PC-9 (cell line): Measurements from ENCODE around the gene PHKG2. TPM values are rescaled to one million over a fixed set of nuclear protein-coding genes. Genes with fewer than 3 reads are reported as not detected.

Source experiments
- BruUV-seq: library from RNA; stranded (reverse); fragments of 400-500 nt; replicated peaks from 2 replicates; lab custom pipeline; 2021; lab: Mats Ljungman, UMichigan
- CTCF ChIA-PET: fragments of 300-600 bp; sonication (Branson Sonifier 250); formaldehyde crosslinking; loops from one replicate; lab custom pipeline; 2022; ENCODE audit warnings: antibody characterized with exemption; lab: Charles Lee
- POLR2A ChIA-PET: fragments of 300-600 bp; sonication (Branson Sonifier 250); formaldehyde crosslinking; loops from one replicate; lab custom pipeline; 2022; ENCODE audit warnings: antibody characterized with exemption; ENCODE audit not compliant: unreplicated experiment; lab: Charles Lee
- DNase-seq, 2 experiments: peaks; one replicate each; pipeline versions ENCODE4 v3.0.0 to v3.0.0-alpha.2; 2015 to 2022; ENCODE audit warnings: mixed read lengths in 1 of 2
- H2AFZ ChIP-seq: fragments of 200-600 bp; sonication (generic); 2 replicates; pipeline ENCODE4 v1.8.1; 2017; ENCODE audit warnings: antibody characterized with exemption
- H3F3A ChIP-seq: fragments of 200-600 bp; sonication (generic); 2 replicates; pipeline ENCODE4 v1.8.1; 2017; ENCODE audit warnings: antibody characterized with exemption, mild to moderate bottlenecking, low read depth; ENCODE audit not compliant: insufficient read depth
- H3K27ac ChIP-seq: fragments of 200-600 bp; sonication (generic); 2 replicates; pipeline ENCODE4 v1.6.1; 2016; ENCODE audit warnings: mixed run types
- H3K27me3 ChIP-seq: fragments of 200-600 bp; sonication (generic); 2 replicates; pipeline ENCODE4 v1.6.1; 2016; ENCODE audit warnings: low read depth, mixed run types; ENCODE audit not compliant: insufficient read depth
- H3K36me3 ChIP-seq: fragments of 200-600 bp; sonication (generic); 2 replicates; pipeline ENCODE4 v1.6.1; 2016; ENCODE audit warnings: low read depth, mixed run types
- H3K4me1 ChIP-seq: fragments of 200-600 bp; sonication (generic); replicated peaks from 2 replicates; pipeline ENCODE4 v1.6.1; 2016; ENCODE audit warnings: mixed run types; ENCODE audit not compliant: insufficient read depth
- H3K4me2 ChIP-seq: fragments of 200-600 bp; sonication (generic); 2 replicates; pipeline ENCODE4 v1.6.1; 2017; ENCODE audit warnings: mixed run types
- H3K4me3 ChIP-seq: fragments of 200-600 bp; sonication (generic); 2 replicates; pipeline ENCODE4 v1.6.1; 2016; ENCODE audit warnings: mixed run types
- H3K79me2 ChIP-seq: fragments of 200-600 bp; sonication (generic); 2 replicates; pipeline ENCODE4 v1.6.1; 2017; ENCODE audit warnings: low read depth, mixed run types
- H3K9me2 ChIP-seq: fragments of 200-600 bp; sonication (generic); 2 replicates; pipeline ENCODE4 v1.8.1; 2017; ENCODE audit warnings: mild to moderate bottlenecking; ENCODE audit not compliant: insufficient read depth
- H3K9me3 ChIP-seq: fragments of 200-600 bp; sonication (generic); 2 replicates; pipeline ENCODE4 v1.8.1; 2016; ENCODE audit warnings: low read depth; ENCODE audit not compliant: insufficient read depth
- H4K20me1 ChIP-seq: fragments of 200-600 bp; sonication (generic); 2 replicates; pipeline ENCODE4 v1.8.1; 2017; ENCODE audit not compliant: insufficient read depth
- EZH2 ChIP-seq: fragments of 200-600 bp; sonication (generic); IDR thresholded peaks from 2 replicates; pipeline ENCODE4 v1.8.0; 2017; ENCODE audit warnings: antibody characterized with exemption, low read depth
- intact Hi-C: fragments of 100-400 bp; cut with micrococcal nuclease; formaldehyde crosslinking; loops from one replicate; pipeline ENCODE4 v1.10.0; 2022; ENCODE audit not compliant: unreplicated experiment
- total RNA-seq: library from RNA; stranded (reverse); gene quantifications from 2 replicates; pipeline ENCODE4 v1.2.3, GENCODE V29; 2021
- TF ChIP-seq, protein P1 (sequence below): fragments of 200-600 bp; sonication (generic); conservative IDR thresholded peaks from 2 replicates; pipeline ENCODE4 v1.6.1; 2017; ENCODE audit warnings: mixed run types, antibody characterized with exemption, mild to moderate bottlenecking, moderate library complexity

The PHKG2 gene
- total RNA-seq, 1 experiment from 2014 or later, result 66.1 TPM

DNA sequence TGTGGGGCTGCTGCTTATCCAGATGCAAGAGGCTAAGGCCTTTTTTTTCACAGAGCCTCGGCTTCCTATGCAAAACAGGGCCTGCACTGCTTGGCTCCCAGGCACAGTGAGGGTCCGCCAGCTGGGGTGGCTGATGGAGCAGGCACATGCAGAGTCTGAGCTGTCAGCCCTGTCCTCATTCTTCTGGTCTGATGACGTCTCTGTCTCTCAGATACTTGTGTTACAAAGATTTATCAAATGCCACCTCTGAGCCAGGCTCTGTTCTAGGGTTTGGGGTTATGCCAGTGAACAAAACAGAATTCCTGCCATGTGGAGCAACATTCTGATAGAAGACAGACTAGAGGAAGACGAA lies 18.7 kb downstream of the PHKG2 start:
- H4K20me1 ChIP-seq, result peaks cover 14% of the 10 kb centered on the region
- H3F3A ChIP-seq, result peaks cover 18% of the 10 kb centered on the region; the same call in 1 of the 2 replicates
- H3K79me2 ChIP-seq, result peaks cover 25% of the 10 kb centered on the region
- no peaks in the 10 kb centered on the region for H3K27me3 ChIP-seq
- intact Hi-C loops, result loop anchor here (10.0 kb wide), 1 partner anchor 212 kb away; the partner anchor contains the start of gene ZNF764
- no peaks in the 10 kb centered on the region for H3K9me2 ChIP-seq
- H3K9me3 ChIP-seq, result no peaks in the 10 kb centered on the region
- no peak overlapping the region for H3K4me3 ChIP-seq
- BruUV-seq, result no TSS peak
- H3K27ac ChIP-seq, result no peak overlapping the region
- peaks cover 13% of the 10 kb centered on the region for H3K4me1 ChIP-seq
- H3K36me3 ChIP-seq, result peaks cover 60% of the 10 kb centered on the region
- TF ChIP-seq EZH2, result no peak
- TF ChIP-seq, protein P1, sequence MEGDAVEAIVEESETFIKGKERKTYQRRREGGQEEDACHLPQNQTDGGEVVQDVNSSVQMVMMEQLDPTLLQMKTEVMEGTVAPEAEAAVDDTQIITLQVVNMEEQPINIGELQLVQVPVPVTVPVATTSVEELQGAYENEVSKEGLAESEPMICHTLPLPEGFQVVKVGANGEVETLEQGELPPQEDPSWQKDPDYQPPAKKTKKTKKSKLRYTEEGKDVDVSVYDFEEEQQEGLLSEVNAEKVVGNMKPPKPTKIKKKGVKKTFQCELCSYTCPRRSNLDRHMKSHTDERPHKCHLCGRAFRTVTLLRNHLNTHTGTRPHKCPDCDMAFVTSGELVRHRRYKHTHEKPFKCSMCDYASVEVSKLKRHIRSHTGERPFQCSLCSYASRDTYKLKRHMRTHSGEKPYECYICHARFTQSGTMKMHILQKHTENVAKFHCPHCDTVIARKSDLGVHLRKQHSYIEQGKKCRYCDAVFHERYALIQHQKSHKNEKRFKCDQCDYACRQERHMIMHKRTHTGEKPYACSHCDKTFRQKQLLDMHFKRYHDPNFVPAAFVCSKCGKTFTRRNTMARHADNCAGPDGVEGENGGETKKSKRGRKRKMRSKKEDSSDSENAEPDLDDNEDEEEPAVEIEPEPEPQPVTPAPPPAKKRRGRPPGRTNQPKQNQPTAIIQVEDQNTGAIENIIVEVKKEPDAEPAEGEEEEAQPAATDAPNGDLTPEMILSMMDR, result no peak
- H2AFZ ChIP-seq, result no peak overlapping the region
- ChIA-PET CTCF (interaction anchor here (0.6 kb wide), 1 partner anchor 174 kb away, joined by 3 read pairs; no protein-coding TSS in a partner anchor), POLR2A (interaction anchor here (0.5 kb wide), 1 partner anchor 141 kb away, joined by 5 read pairs; no protein-coding TSS in a partner anchor)
- no peak overlapping the region for H3K4me2 ChIP-seq
- DNase-seq, result no peak

DNA sequence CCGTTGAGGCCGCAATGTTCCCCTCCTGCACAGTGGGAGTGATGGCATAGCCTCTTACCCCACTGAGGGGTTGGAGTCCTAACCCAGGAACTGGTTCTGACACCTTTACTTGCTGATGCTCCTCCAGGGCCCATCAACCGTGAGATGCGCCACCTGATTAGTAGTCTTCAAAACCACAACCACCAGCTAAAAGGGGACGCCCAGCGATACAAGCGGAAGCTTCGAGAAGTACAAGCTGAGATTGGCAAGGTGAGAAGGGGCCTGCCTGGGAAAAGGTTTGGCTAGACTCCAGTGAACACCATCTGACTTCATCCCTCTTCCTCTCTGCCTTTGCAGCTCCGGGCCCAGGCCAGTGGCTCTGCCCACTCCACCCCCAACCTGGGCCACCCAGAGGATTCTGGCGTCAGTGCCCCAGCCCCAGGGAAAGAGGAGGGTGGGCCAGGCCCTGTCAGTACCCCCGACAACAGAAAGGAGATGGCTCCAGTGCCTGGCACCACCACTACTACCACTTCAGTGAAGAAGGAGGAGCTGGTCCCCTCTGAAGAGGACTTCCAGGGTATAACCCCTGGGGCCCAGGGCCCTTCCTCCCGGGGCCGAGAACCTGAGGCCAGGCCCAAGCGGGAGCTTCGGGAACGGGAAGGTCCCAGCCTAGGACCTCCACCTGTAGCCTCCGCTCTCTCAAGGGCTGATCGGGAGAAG lies 19.7 kb downstream of the PHKG2 start:
- DNase-seq, result no peak
- Histone ChIP-seq H3K27me3 (no peaks in the 10 kb centered on the region), H3K79me2 (peaks cover 18% of the 10 kb centered on the region), H2AFZ (no peak overlapping the region), H3K9me2 (no peaks in the 10 kb centered on the region), H3K27ac (no peak overlapping the region), H3K4me1 (peaks cover 10% of the 10 kb centered on the region), H3K36me3 (peaks cover 66% of the 10 kb centered on the region), H3K4me2 (no peak overlapping the region), H3K4me3 (no peak overlapping the region), H3F3A (peaks cover 15% of the 10 kb centered on the region; the same call in 1 of the 2 replicates), H4K20me1 (peaks cover 14% of the 10 kb centered on the region), H3K9me3 (no peaks in the 10 kb centered on the region)
- CTCF ChIA-PET, result interaction anchor here (0.6 kb wide), 1 partner anchor 173 kb away, joined by 3 read pairs; no protein-coding TSS in a partner anchor
- POLR2A ChIA-PET, result no interaction called here
- TF ChIP-seq EZH2, result no peak
- TF ChIP-seq, protein P1, result no peak
- no TSS peak for BruUV-seq
- intact Hi-C loops, result loop anchor here (10.0 kb wide), 1 partner anchor 213 kb away; the partner anchor contains the start of gene ZNF764

DNA sequence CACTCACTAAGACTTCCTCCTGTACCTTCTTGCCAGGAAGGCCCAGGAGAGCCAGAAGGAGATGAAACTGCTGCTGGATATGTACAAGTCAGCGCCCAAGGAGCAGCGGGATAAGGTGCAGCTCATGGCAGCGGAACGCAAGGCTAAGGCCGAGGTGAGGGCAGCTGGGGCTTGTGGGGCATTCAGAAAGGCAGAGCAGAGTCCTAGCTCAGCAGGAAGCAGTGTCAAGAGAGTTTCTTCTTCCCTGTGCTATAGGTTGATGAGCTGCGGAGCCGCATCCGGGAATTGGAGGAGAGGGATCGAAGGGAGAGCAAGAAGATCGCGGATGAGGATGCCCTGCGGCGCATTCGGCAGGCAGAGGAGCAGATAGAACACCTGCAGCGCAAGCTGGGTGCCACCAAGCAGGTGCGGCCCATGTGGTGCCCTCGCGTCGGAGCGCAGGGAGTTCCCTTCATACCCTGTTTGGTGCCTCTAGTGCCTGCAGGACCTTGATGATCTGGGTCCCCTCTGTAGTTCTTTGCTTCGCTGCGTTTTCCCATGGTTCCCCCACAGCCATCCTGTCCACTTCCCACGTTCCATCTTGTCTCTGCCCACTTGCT lies 20.5 kb downstream of the PHKG2 start:
- peaks cover 14% of the 10 kb centered on the region for H4K20me1 ChIP-seq
- no peak overlapping the region for H2AFZ ChIP-seq
- H3K27ac ChIP-seq, result no peak overlapping the region
- peaks cover 10% of the 10 kb centered on the region for H3K79me2 ChIP-seq
- POLR2A ChIA-PET, result no interaction called here
- CTCF ChIA-PET, result no interaction called here
- intact Hi-C loops, result loop anchor here (10.0 kb wide), 1 partner anchor 214 kb away; the partner anchor contains the start of gene ZNF764
- H3F3A ChIP-seq, result peaks cover 19% of the 10 kb centered on the region; the same call in 1 of the 2 replicates
- H3K9me2 ChIP-seq, result no peaks in the 10 kb centered on the region
- H3K27me3 ChIP-seq, result no peaks in the 10 kb centered on the region
- DNase-seq, result no peak
- no peak overlapping the region for H3K4me2 ChIP-seq
- H3K9me3 ChIP-seq, result no peaks in the 10 kb centered on the region
- no peak for TF ChIP-seq EZH2
- TF ChIP-seq, protein P1, result no peak
- TSS peak; percentile 20 for BruUV-seq
- peaks cover 2% of the 10 kb centered on the region for H3K4me1 ChIP-seq
- H3K4me3 ChIP-seq, result no peak overlapping the region
- peaks cover 61% of the 10 kb centered on the region for H3K36me3 ChIP-seq
